Tibial nerve (tissue), 4 donors: ENCODE measurements around the gene MAPRE2.

Experiments
- EP300 ChIP-seq, 2 donors: sonication (generic); formaldehyde crosslinking; IDR thresholded peaks; one replicate each; pipeline ENCODE4 v1.6.1; 2017; ENCODE audit warnings: antibody characterized with exemption in 2 of 2, mild to moderate bottlenecking in 1 of 2
- TF ChIP-seq, protein P1 (sequence below), 5 experiments: fragments of 200-600 bp in 3 of 5; fragments of 450-650 bp in 2 of 5; sonication (generic) in 3 of 5; IDR thresholded peaks; one replicate each; pipeline ENCODE4 v1.5.1; 2016 to 2019; ENCODE audit warnings: antibody characterized with exemption in 5 of 5, mild to moderate bottlenecking in 3 of 5, moderate library complexity in 2 of 5

DNA sequence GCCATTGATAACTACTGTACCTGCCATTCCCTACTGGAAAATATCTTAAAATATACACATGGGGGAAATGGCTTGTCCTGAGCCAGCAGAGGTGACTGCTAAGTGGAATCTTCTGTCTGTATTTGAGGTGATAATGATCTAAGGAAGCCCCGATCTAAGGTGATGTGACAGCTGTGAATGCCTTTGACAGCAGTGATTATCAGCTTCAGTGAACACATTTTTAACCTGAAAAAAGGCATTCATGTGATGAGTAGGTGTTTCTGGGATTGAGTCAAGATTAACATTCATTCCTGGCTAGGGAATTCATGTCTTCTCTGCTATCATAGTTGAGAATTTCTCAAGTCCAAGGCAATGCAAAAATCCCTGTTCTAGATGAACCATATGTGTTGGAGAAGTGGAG is 9.1 kb upstream of the MAPRE2 start:
- TF ChIP-seq, protein P1, sequence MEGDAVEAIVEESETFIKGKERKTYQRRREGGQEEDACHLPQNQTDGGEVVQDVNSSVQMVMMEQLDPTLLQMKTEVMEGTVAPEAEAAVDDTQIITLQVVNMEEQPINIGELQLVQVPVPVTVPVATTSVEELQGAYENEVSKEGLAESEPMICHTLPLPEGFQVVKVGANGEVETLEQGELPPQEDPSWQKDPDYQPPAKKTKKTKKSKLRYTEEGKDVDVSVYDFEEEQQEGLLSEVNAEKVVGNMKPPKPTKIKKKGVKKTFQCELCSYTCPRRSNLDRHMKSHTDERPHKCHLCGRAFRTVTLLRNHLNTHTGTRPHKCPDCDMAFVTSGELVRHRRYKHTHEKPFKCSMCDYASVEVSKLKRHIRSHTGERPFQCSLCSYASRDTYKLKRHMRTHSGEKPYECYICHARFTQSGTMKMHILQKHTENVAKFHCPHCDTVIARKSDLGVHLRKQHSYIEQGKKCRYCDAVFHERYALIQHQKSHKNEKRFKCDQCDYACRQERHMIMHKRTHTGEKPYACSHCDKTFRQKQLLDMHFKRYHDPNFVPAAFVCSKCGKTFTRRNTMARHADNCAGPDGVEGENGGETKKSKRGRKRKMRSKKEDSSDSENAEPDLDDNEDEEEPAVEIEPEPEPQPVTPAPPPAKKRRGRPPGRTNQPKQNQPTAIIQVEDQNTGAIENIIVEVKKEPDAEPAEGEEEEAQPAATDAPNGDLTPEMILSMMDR (IDR thresholded peaks at IDR 0.05) = no peak
- TF ChIP-seq EP300 (IDR thresholded peaks at IDR 0.05) = no peak
